Panc1 (cell line): ENCODE measurements around the gene ARHGAP45.

Experiments
- CTCF ChIP-seq: fragments of 450-650 bp; IDR thresholded peaks from 2 replicates; pipeline ENCODE4 v1.5.1; 2017; ENCODE audit warnings: mild to moderate bottlenecking
- POLR2AphosphoS5 ChIP-seq: IDR thresholded peaks from 2 replicates; pipeline ENCODE4 v1.6.1; 2012; ENCODE audit warnings: mild to moderate bottlenecking, low read depth, low read length, moderate library complexity
- SIN3A ChIP-seq: IDR thresholded peaks from 2 replicates; pipeline ENCODE4 v1.6.1; 2012; ENCODE audit warnings: low read depth, mild to moderate bottlenecking, low read length, moderate library complexity, borderline replicate concordance; ENCODE audit not compliant: insufficient read depth
- TCF7L2 ChIP-seq: IDR thresholded peaks from 2 replicates; pipeline ENCODE4 v1.6.1; 2011; ENCODE audit warnings: mild to moderate bottlenecking, low read depth, low read length, inconsistent platforms
- TF ChIP-seq, protein P1 (sequence below), 2 experiments: IDR thresholded peaks; 2 replicates each; pipeline ENCODE4 v1.6.1; 2011 to 2012; ENCODE audit warnings: low read depth in 2 of 2, control low read depth in 1 of 2, low read length in 1 of 2, mild to moderate bottlenecking in 1 of 2, moderate library complexity in 1 of 2; ENCODE audit not compliant: insufficient read depth in 1 of 2

GRCh38 chr19:1066748-1067340 lies at the start of gene ARHGAP45:
- TF ChIP-seq CTCF (no peak), SIN3A (0 out of 2 replicates have a peak, but pooled peaks have one; percentile 35), POLR2AphosphoS5 (no peak), TCF7L2 (no peak)
- TF ChIP-seq, protein P1, sequence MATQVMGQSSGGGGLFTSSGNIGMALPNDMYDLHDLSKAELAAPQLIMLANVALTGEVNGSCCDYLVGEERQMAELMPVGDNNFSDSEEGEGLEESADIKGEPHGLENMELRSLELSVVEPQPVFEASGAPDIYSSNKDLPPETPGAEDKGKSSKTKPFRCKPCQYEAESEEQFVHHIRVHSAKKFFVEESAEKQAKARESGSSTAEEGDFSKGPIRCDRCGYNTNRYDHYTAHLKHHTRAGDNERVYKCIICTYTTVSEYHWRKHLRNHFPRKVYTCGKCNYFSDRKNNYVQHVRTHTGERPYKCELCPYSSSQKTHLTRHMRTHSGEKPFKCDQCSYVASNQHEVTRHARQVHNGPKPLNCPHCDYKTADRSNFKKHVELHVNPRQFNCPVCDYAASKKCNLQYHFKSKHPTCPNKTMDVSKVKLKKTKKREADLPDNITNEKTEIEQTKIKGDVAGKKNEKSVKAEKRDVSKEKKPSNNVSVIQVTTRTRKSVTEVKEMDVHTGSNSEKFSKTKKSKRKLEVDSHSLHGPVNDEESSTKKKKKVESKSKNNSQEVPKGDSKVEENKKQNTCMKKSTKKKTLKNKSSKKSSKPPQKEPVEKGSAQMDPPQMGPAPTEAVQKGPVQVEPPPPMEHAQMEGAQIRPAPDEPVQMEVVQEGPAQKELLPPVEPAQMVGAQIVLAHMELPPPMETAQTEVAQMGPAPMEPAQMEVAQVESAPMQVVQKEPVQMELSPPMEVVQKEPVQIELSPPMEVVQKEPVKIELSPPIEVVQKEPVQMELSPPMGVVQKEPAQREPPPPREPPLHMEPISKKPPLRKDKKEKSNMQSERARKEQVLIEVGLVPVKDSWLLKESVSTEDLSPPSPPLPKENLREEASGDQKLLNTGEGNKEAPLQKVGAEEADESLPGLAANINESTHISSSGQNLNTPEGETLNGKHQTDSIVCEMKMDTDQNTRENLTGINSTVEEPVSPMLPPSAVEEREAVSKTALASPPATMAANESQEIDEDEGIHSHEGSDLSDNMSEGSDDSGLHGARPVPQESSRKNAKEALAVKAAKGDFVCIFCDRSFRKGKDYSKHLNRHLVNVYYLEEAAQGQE (IDR thresholded peaks at IDR 0.05; ENCODE audit: insufficient read depth in 1 of 2, low read depth in 2 of 2, low read length in 1 of 2) = no peak
